Endothelial cell of umbilical vein (primary cell): ENCODE results near the gene ABCC5. TPM values are rescaled to one million over a fixed set of nuclear protein-coding genes. Genes with fewer than 3 reads are reported as not detected.

Source experiments
- BruUV-seq: library from RNA; stranded (reverse); fragments of 400-500 nt; replicated peaks from 2 replicates; lab custom pipeline; 2021; lab: Mats Ljungman, UMichigan
- CTCF ChIA-PET: fragments of 300-600, 350-600 bp; sonication (Branson Sonifier 250); formaldehyde crosslinking; loops from one replicate; lab custom pipeline; 2021; ENCODE audit warnings: antibody characterized with exemption, inconsistent platforms; lab: Charles Lee
- POLR2A ChIA-PET: fragments of 300-600, 350-600 bp; sonication (Branson Sonifier 250); formaldehyde crosslinking; loops from one replicate; lab custom pipeline; 2021; ENCODE audit warnings: antibody characterized with exemption, inconsistent platforms; lab: Charles Lee
- DNase-seq: peaks from one replicate; pipeline ENCODE4 v3.0.0-alpha.2; 2011; ENCODE audit warnings: low read depth, low spot score
- FAIRE-seq: peaks from 2 replicates; lab custom pipeline; 2011; peaks lifted over from hg19 to GRCh38; lab: Jason Lieb, UNC
- H2AFZ ChIP-seq: 2 replicates; pipeline ENCODE4 v1.6.0; 2012; ENCODE audit warnings: low read depth, low read length, control low read depth, inconsistent platforms
- H3K27ac ChIP-seq: 2 replicates; pipeline ENCODE4 v1.5.1; 2011; ENCODE audit warnings: low read depth, mild to moderate bottlenecking, control low read depth, low read length, moderate library complexity; ENCODE audit not compliant: insufficient read depth
- H3K27me3 ChIP-seq, 2 experiments: 2 replicates each; pipeline versions ENCODE4 v1.6.0 to v1.6.1; 2011; ENCODE audit warnings: low read length in 2 of 2, mixed read lengths in 1 of 2; ENCODE audit not compliant: control insufficient read depth in 2 of 2, insufficient read depth in 2 of 2
- H3K36me3 ChIP-seq, 2 experiments: 2 replicates in 1 of 2; 3 replicates in 1 of 2; pipeline ENCODE4 v1.5.1; 2011; ENCODE audit warnings: low read length in 2 of 2, mild to moderate bottlenecking in 1 of 2, moderate library complexity in 1 of 2; ENCODE audit not compliant: control insufficient read depth in 2 of 2, insufficient read depth in 2 of 2; ENCODE audit errors: extremely low read depth in 1 of 2
- H3K4me1 ChIP-seq: 3 replicates; pipeline ENCODE4 v1.5.1; 2011; ENCODE audit warnings: mild to moderate bottlenecking, low read length; ENCODE audit not compliant: control insufficient read depth, insufficient read depth; ENCODE audit errors: extremely low read depth
- H3K4me2 ChIP-seq: 2 replicates; pipeline ENCODE4 v1.6.1; 2011; ENCODE audit warnings: low read length, control low read depth, mixed read lengths; ENCODE audit not compliant: insufficient read depth
- H3K4me3 ChIP-seq, 3 experiments: fragments of 200-600 bp in 1 of 3; sonication (generic), shearing (Covaris generic) in 1 of 3; replicated peaks in 1 of 3; 2 replicates each; pipeline ENCODE4 v1.5.1; 2011 to 2016; ENCODE audit warnings: control low read depth in 3 of 3, low read length in 3 of 3, mild to moderate bottlenecking in 2 of 3, inconsistent platforms in 1 of 3, low read depth in 1 of 3, moderate library complexity in 1 of 3; ENCODE audit not compliant: insufficient read depth in 1 of 3
- H3K79me2 ChIP-seq: 2 replicates; pipeline ENCODE4 v1.6.0; 2012; ENCODE audit warnings: low read length, inconsistent platforms; ENCODE audit not compliant: control insufficient read depth, insufficient read depth
- H3K9ac ChIP-seq: replicated peaks from 2 replicates; pipeline ENCODE3; 2011; ENCODE audit warnings: low read length, control low read depth; ENCODE audit not compliant: insufficient read depth; ENCODE audit errors: extremely low read depth
- H3K9me1 ChIP-seq: replicated peaks from 3 replicates; pipeline ENCODE4 v1.6.0; 2011; ENCODE audit warnings: mild to moderate bottlenecking, low read length; ENCODE audit not compliant: control insufficient read depth, insufficient read depth; ENCODE audit errors: extremely low read depth
- H3K9me3 ChIP-seq: replicated peaks from 2 replicates; pipeline ENCODE4 v1.5.1; 2012; ENCODE audit warnings: low read length, inconsistent platforms; ENCODE audit not compliant: control insufficient read depth, insufficient read depth
- H4K20me1 ChIP-seq: replicated peaks from 2 replicates; pipeline ENCODE3; 2011; ENCODE audit warnings: mild to moderate bottlenecking, low read length; ENCODE audit not compliant: control insufficient read depth, insufficient read depth; ENCODE audit errors: extremely low read depth
- CTCF ChIP-seq, 2 donors: IDR thresholded peaks; 1 replicate in 1 of 2; 2 replicates in 1 of 2; pipeline ENCODE4 v1.5.1; 2011; ENCODE audit warnings: low read length in 2 of 2, mild to moderate bottlenecking in 2 of 2, moderate library complexity in 2 of 2, control low read depth in 1 of 2, inconsistent platforms in 1 of 2, low read depth in 1 of 2; ENCODE audit not compliant: insufficient read depth in 1 of 2; ENCODE audit errors: extremely low read depth in 1 of 2
- EZH2 ChIP-seq: IDR thresholded peaks from 2 replicates; pipeline ENCODE4 v1.6.1; 2012; ENCODE audit warnings: borderline replicate concordance, low read depth, mild to moderate bottlenecking, moderate library complexity, low read length, inconsistent platforms; ENCODE audit not compliant: severe bottlenecking
- FOS ChIP-seq: IDR thresholded peaks from 2 replicates; pipeline ENCODE4 v1.6.1; 2011; ENCODE audit warnings: mild to moderate bottlenecking, low read length, moderate library complexity, borderline replicate concordance; ENCODE audit not compliant: insufficient read depth
- GATA2 ChIP-seq: IDR thresholded peaks from 2 replicates; pipeline ENCODE4 v1.7.0; 2011; ENCODE audit warnings: low read depth, mild to moderate bottlenecking, moderate library complexity, mixed read lengths, low read length; ENCODE audit not compliant: insufficient read length, insufficient read depth
- JUN ChIP-seq: IDR thresholded peaks from 2 replicates; pipeline ENCODE4 v1.6.1; 2011; ENCODE audit warnings: borderline replicate concordance, low read depth; ENCODE audit not compliant: insufficient read length, insufficient read depth
- MAX ChIP-seq: IDR thresholded peaks from 2 replicates; pipeline ENCODE4 v1.6.1; 2011; ENCODE audit not compliant: insufficient read depth, insufficient read length
- MYC ChIP-seq: IDR thresholded peaks from one replicate; pipeline ENCODE4 v1.6.1; 2011; ENCODE audit warnings: mild to moderate bottlenecking, low read depth, low read length
- POLR2A ChIP-seq: IDR thresholded peaks from 2 replicates; pipeline ENCODE4 v1.6.1; 2012; ENCODE audit warnings: low read depth, mild to moderate bottlenecking, control low read depth, low read length
- POLR2AphosphoS5 ChIP-seq: IDR thresholded peaks from 2 replicates; pipeline ENCODE4 v1.6.1; 2012; ENCODE audit warnings: low read depth, mild to moderate bottlenecking, control low read depth, low read length, moderate library complexity; ENCODE audit not compliant: insufficient read depth
- dilution Hi-C: fragments of 300-500 bp; cut with MboI; formaldehyde crosslinking; loops from one replicate; pipeline ENCODE4 v1.15.0; 2019; ENCODE audit warnings: low sequenced_read_pairs; ENCODE audit not compliant: extremely low pct_ligation_motif_present
- intact Hi-C: fragments of 100-400 bp; cut with micrococcal nuclease; formaldehyde crosslinking; loops from one replicate; pipeline ENCODE4 v1.10.0; 2022
- polyA plus RNA-seq, 4 experiments: library from polyadenylated mRNA; depleted of rRNA in 3 of 4; stranded (reverse) in 3 of 4; unstranded in 1 of 4; fragments of >200 nt; gene quantifications; 2 replicates each; pipeline versions ENCODE4 v1.2.1 to v1.2.3, GENCODE V29; 2011 to 2012; ENCODE audit warnings: missing spikeins in 1 of 4
- total RNA-seq: library from RNA; stranded (reverse); gene quantifications from 2 replicates; pipeline ENCODE4 v1.2.3, GENCODE V29; 2021

ABCC5 gene
- total and polyA plus RNA-seq, 2 donors (not counting 3 experiments of a cell fraction or from before 2014, with no cell fraction given), result 22.5 to 24.6 TPM

- TF ChIP-seq POLR2AphosphoS5, result no peak
- no peak for TF ChIP-seq EZH2
- TF ChIP-seq MYC, result no peak
- no peak for TF ChIP-seq JUN
- no peak for TF ChIP-seq CTCF (IDR thresholded peaks at IDR 0.05; ENCODE audit: extremely low read depth in 1 of 2, insufficient read depth in 1 of 2, low read depth in 1 of 2, low read length in 2 of 2)
- no peak for TF ChIP-seq POLR2A
- TF ChIP-seq MAX, result no peak
- TF ChIP-seq FOS, result no peak
- no peak for TF ChIP-seq GATA2
- no peaks in the 10 kb centered on the region for H4K20me1 ChIP-seq
- H3K4me3 ChIP-seq, result no peak overlapping the region
- intact Hi-C loops (loop anchor here (2.0 to 5.0 kb wide), 4 partner anchors 119 to 547 kb away; partner anchors contain the start of genes AP2M1 and EIF2B5), dilution Hi-C loops (no loop called here)
- peaks cover 7% of the 10 kb centered on the region for H3K4me1 ChIP-seq
- ChIA-PET CTCF (interaction anchor here (0.7 to 4.5 kb wide), 10 partner anchors 10 to 211 kb away, joined by 3 to 31 read pairs (median 3); partner anchors contain the start of gene PARL), POLR2A (interaction anchor here (0.6 to 0.7 kb wide), 2 partner anchors 54 to 118 kb away, joined by 3 to 4 read pairs; no protein-coding TSS in a partner anchor)
- no peaks in the 10 kb centered on the region for H3K9me1 ChIP-seq
- H3K27ac ChIP-seq, result no peak overlapping the region
- no peaks in the 10 kb centered on the region for H3K9me3 ChIP-seq
- H3K27me3 ChIP-seq, result peaks cover 0 to 3% of the 10 kb centered on the region in 2 experiments
- H3K4me2 ChIP-seq, result no peak overlapping the region
- no TSS peak for BruUV-seq
- DNase-seq (no peak), FAIRE-seq (no peak)
- peaks cover 2% of the 10 kb centered on the region for H3K79me2 ChIP-seq
- no peak overlapping the region for H2AFZ ChIP-seq
- H3K9ac ChIP-seq, result no peak overlapping the region
- H3K36me3 ChIP-seq, result no peaks in the 10 kb centered on the region
These were observed 1.5 kb downstream of the ABCC5 start for GRCh38 chr3:184016169-184016570.
